Stimulated activated CD4-positive, alpha-beta T cell treated with anti-CD3 and anti-CD28 coated beads, Interleukin-4, amount 100 ng/mL, for 4 hours (primary cell): Measurements from ENCODE around the gene LINS1.

Experiments
- DNase-seq, 2 experiments: peaks; one replicate each; pipeline ENCODE4 v3.0.0-alpha.2; 2020

Gene LINS1, protein sequence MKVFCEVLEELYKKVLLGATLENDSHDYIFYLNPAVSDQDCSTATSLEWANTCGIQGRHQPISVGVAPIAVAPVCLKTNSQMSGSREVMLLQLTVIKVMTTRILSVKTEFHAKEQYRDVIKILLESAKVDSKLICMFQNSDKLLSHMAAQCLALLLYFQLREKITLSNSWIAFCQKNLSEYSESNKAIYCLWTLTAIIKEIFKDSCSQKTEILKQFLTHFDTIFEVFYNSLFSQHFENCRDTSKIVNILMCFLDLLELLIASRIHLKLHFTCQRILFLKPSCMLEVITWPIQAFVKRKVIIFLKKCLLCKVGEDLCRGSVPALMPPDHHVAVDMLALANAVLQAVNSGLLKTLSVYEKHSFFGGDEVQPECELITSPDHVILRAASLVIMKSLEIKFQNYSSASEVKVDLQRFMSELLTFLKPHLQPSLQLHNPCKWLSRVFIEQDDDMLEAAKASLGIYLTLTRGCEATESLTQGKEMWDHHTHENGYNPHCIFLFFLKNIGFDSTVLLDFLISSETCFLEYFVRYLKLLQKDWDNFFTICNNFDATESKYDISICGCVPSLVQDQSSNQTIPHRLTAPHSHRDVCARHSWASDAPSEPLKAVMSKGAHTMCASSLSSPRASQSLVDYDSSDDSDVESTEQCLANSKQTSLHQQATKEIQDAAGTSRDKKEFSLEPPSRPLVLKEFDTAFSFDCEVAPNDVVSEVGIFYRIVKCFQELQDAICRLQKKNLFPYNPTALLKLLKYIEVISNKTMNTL

DNA sequence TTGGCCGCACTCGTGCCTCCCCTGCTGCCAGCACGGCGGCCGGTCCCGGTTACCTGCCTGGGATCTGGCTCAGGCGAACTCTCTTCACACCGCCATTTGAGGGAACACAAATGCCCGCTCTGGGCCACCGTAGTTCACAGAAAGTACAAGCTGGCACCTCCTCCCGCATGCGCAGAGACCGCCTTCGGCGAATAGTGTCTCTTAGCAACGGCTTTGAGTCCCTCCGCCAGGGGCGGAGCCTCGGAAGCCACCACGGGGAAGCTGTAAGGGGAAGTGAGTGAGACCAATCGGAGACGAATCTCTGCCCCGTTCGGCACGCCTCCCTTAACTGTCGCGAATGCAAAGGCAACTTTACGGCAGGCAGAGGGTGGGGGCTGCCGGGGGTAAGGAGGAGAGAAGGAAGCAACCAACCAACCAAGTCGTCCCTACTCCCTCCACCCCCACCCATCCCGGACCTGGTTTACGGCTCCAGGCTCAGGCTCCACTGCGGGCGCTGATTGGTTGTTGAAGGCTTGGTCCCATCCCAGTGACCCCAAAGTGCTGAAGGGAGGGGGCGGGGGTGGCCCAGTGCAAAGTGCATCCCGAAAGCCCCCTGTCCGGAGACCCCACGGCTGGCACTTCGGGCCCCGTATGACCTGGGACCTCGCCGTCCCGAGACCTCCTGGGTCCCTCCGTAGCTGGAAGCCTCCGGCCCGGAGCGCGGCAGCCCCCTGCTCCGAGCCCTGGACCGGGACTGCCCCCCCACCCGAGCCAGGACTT, at the start of gene LINS1, which contains the start of gene ASB7:
Gene LINS1, minus strand, starts transcription at position 121 of the 759 bp plus-strand sequence. CDS start 21,342 bp downstream, outside the sequence.
Gene ASB7, plus strand, starts transcription at position 526 of the 759 bp plus-strand sequence. CDS start 9,628 bp downstream, outside the sequence.
- peak; percentile 99 to 100 for DNase-seq

DNA sequence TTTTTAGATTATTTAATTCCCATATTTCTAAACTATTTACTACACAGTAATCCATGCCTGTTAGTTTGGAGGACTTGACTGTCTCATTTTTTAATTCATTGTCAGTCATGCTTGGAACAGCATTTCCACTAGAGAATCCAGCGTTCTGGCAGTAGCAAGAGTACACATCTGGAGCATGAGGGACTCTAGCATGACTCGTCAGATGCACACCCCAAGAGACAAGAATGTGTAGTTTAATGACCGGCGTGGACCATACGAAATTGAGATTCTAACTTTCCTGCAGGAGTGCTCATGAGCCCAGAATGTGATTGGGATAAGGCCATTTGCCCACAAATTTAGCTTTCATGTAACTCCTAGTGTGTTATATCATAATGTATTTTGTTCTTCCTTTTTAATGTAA, 49.3 kb upstream of the LINS1 start:
- DNase-seq, result no peak

- DNase-seq, result no peak
These were observed 48.7 kb upstream of the LINS1 start for GRCh38 chr15:100650685-100651084.

GRCh38 chr15:100648951-100649350, 47.0 kb upstream of the LINS1 start:
- DNase-seq, result no peak

DNA sequence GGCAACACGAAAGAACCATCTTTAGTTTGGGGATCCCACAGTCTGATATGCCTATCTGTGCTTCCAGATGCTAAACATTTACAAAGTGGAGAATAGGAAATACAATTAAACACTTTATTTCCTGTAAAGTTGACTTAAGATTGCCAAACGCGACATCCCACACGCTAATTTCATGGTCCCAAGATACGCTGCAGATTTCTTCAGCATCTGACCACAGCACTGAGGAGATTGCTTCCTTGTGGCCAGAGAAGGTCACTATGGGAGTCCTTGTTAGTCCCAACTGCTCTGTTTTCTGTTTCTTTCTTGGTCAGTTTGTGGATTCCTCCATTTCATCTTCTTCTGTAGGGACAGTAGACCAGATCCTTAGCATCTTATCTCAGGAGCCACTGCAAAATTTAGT, 43.7 kb upstream of the LINS1 start:
- no peak for DNase-seq

- DNase-seq, result no peak
These were observed 41.0 kb upstream of the LINS1 start for GRCh38 chr15:100642950-100643338.

GRCh38 chr15:100642213-100642949, 40.4 kb upstream of the LINS1 start:
- DNase-seq, result no peak

DNA sequence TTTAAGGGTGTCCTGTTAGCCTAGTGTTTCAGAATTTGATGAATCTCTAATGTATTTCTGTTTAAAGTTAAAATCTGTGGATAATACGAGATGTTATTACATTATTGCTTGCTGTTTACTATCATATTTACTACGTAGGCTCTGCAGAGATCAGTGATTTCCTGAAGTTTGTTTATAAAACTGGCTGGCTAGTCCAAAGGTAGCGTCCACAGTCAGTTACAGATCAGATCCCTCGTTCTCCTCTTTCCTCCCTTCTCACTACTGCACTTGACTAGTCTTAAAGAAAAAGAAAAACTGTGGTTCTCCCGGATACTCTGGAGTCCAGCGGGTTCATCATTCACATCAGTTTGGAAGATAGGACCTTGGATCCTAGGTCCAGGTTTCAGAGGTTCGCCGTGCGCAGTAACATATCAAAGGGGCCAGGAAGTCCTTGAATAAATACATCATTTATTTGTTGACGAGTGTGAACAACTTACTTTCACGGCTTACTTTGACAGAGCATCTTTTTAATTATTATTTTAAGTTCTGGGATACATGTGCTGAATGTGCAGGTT, 36.3 kb upstream of the LINS1 start:
- no peak for DNase-seq

GRCh38 chr15:100635406-100636071, 33.6 kb upstream of the LINS1 start:
- DNase-seq, result no peak

DNA sequence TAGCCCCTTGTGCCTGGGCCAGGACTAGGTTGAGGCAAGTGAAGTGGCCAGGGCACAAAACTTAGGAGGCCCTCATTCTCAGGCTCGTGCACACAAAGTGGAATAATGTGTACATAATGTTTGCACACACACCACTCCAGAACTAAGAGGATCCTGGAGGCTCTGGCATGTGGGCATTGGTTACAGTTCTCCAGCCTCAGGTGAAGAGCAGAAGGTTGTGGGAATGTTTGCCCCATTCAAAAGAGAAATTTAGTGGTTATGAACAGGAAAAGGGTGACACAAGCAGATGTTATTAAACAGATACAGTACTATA, 31.7 kb upstream of the LINS1 start:
- DNase-seq, result no peak

DNA sequence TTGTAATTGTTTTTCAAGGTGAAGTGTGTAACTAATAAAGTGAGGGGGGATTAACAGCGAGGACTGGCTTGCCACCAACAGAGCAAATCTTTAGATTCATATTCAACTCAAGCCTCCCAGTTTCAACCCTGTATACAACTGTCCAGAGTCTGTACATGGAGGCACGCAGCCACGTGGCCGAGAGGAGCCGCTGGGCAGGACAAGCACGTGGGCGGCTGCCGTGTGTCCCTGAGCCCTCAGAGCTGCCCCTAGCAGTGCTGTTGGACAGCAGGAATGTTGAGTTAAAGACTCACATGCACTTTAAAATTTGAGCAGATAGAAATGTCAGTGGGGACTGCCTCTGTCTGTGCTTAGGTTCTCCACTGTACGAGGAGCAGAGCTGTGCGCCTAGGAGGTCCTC, 29.8 kb upstream of the LINS1 start:
- no peak for DNase-seq

GRCh38 chr15:100628746-100629145, 26.8 kb upstream of the LINS1 start:
- no peak for DNase-seq

DNA sequence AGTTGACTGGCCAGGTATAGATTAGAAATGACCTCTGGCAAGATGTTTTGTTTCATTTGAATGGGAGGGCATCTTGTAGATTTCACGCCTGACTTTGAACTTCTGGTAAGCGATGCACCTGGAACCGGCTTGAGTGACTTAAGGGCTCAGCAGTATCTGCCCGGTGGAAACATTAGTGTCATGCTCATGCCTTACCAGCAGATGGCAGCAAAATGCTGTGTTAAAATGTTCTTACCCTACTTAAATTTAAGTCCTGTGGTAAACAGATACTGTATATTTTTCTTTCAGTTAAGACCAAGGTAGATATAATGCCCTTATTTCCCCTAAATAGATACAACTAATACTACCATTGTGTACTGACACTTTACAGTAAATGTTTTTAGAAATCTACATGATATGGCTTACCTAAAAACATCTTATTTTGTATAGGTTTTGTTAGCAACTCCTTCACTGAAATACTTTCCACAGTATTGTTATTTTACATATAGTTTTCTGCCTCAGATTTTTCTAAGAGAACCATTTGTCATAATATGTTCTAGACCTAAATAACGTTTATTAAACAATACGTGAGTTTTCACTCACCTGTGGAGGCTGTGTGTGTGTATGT, 25.9 kb upstream of the LINS1 start:
- peak; percentile 39 to 61 for DNase-seq

GRCh38 chr15:100623301-100623700, 21.3 kb upstream of the LINS1 start:
- DNase-seq, result no peak

GRCh38 chr15:100616700-100617099, 14.7 kb upstream of the LINS1 start:
- DNase-seq, result no peak

DNA sequence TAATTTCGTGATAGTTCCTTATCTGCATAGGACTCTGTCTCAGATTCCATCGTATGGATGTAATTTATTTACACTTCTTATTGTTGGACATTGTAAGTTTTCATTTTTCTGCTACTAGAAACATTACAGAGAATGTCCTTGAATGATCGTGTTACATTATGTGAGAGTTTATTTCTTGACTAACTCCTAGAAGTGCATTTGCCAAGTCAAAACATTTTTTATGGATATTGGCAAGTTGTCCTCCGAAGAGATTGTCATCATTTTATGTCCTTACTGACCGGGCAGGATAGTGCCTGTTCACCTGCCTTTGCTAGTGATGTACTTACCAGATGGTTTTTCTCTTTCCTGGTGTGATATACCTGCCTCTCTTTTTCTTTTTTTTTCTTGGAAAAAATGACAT, 13.8 kb upstream of the LINS1 start:
- DNase-seq, result no peak

DNA sequence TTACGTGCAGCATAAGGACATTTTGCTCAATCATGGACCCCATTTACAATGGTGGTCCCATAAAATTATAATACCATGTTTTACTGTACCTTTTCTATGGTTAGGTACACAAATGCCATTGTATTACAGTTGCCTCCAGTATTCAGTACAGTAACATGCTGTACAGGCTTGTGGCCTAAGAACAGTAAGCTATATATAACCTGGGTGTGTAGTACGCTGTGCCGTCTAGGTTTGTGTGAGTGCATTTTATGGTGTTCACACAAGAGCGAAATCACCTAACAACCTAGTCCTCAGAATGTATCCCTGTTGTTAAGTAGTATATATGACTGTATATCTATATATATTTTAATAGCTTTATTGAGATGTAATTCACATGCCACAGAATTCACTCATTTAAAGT, 12.9 kb upstream of the LINS1 start:
- no peak for DNase-seq

- no peak for DNase-seq
These were observed 12.4 kb upstream of the LINS1 start for GRCh38 chr15:100614336-100614735.

DNA sequence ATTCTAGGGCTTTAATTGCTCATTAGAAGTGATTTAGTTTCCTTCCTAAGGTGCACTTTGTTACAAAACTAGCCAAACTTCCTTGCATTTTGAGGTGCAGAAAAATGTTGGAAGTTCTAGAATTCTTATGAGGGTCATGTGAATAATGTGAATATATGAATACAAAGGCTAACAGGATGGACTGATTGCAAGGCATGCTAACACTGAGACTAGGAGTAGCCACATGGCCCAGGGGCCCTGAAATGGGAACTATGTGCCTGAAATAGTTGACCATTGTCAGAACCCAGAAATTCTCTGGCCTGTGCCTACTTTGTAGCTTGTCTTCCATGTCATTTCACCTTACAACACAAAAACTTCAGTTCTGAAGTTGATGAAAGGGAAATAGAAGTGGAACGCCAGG, 11.2 kb upstream of the LINS1 start:
- DNase-seq, result no peak

- DNase-seq, result no peak
These were observed 10.6 kb upstream of the LINS1 start for GRCh38 chr15:100612539-100612938.

GRCh38 chr15:100602823-100603393, 924 bp upstream of the LINS1 start:
- peak in 1 of 2 experiments; percentile 9 for DNase-seq
